WTC11 (cell line): Measurements from ENCODE around the gene ADGRA1. TPM values are rescaled to one million over a fixed set of nuclear protein-coding genes. Genes with fewer than 3 reads are reported as not detected.

Experiments
- ATAC-seq: fragments of 200-7000 bp; cut with Tn5 transposase; 2 replicates; pipeline ENCODE4 v1.10.0; 2021; ENCODE audit warnings: mild to moderate bottlenecking, moderate library complexity
- CTCF ChIA-PET: fragments of 300-600 bp; sonication (Branson Sonifier 250); formaldehyde crosslinking; loops from one replicate; lab custom pipeline; 2021; ENCODE audit warnings: antibody characterized with exemption; lab: Charles Lee
- POLR2A ChIA-PET: fragments of 350-600 bp; sonication (Branson Sonifier 250); formaldehyde crosslinking; loops from one replicate; lab custom pipeline; 2021; ENCODE audit warnings: antibody characterized with exemption; lab: Charles Lee
- DNase-seq: peaks from one replicate; pipeline ENCODE4 v3.0.0; 2021; ENCODE audit warnings: low spot score
- H3K27ac Mint-ChIP-seq: 2 replicates; pipeline ENCODE4 v1.8.0; 2021; ENCODE audit warnings: mixed read lengths
- H3K27me3 Mint-ChIP-seq: 2 replicates; pipeline ENCODE4 v1.8.0; 2021; ENCODE audit warnings: low read depth, mild to moderate bottlenecking, moderate library complexity, mixed read lengths
- H3K36me3 Mint-ChIP-seq: 2 replicates; pipeline ENCODE4 v1.8.0; 2021; ENCODE audit warnings: mixed read lengths
- H3K4me1 Mint-ChIP-seq: 2 replicates; pipeline ENCODE4 v1.8.0; 2022; ENCODE audit warnings: mixed read lengths
- H3K4me3 Mint-ChIP-seq: 2 replicates; pipeline ENCODE4 v1.8.0; 2021; ENCODE audit warnings: mild to moderate bottlenecking, moderate library complexity, mixed read lengths
- H3K9me3 Mint-ChIP-seq: 2 replicates; pipeline ENCODE4 v1.8.0; 2021; ENCODE audit warnings: mixed read lengths
- AFF4 ChIP-seq: sonication (generic); formaldehyde crosslinking; IDR thresholded peaks from 2 replicates; pipeline ENCODE4 v1.8.1; 2023; ENCODE audit warnings: mild to moderate bottlenecking, missing genetic modification reagents, borderline replicate concordance
- CREB1 ChIP-seq: sonication (generic); formaldehyde crosslinking; IDR thresholded peaks from 2 replicates; pipeline ENCODE4 v1.8.0; 2023; ENCODE audit warnings: mild to moderate bottlenecking, missing genetic modification reagents
- CTCF ChIP-seq: fragments of 200-600 bp; IDR thresholded peaks from 2 replicates; pipeline ENCODE4 v1.8.0; 2022; ENCODE audit warnings: antibody characterized with exemption
- MYBL2 ChIP-seq: sonication (generic); formaldehyde crosslinking; IDR thresholded peaks from 2 replicates; pipeline ENCODE4 v1.8.1; 2023; ENCODE audit warnings: mild to moderate bottlenecking, moderate library complexity, missing genetic modification reagents
- NR2C2 ChIP-seq: sonication (generic); formaldehyde crosslinking; IDR thresholded peaks from 2 replicates; pipeline ENCODE4 v1.8.0; 2022; ENCODE audit warnings: mild to moderate bottlenecking, missing genetic modification reagents
- TCF7 ChIP-seq: sonication (generic); formaldehyde crosslinking; IDR thresholded peaks from 2 replicates; pipeline ENCODE4 v1.8.0; 2022; ENCODE audit warnings: mild to moderate bottlenecking, low read depth, missing genetic modification reagents, moderate library complexity
- ZMAT4 ChIP-seq: fragments of 250-450 bp; sonication (Bioruptor Pico); IDR thresholded peaks from 2 replicates; pipeline ENCODE4 v1.9.0; 2021; ENCODE audit warnings: mild to moderate bottlenecking
- ZNF317 ChIP-seq: sonication (generic); formaldehyde crosslinking; IDR thresholded peaks from 2 replicates; pipeline ENCODE4 v1.8.1; 2023; ENCODE audit warnings: low read depth, mild to moderate bottlenecking, moderate library complexity, missing genetic modification reagents, borderline replicate concordance
- ZNF416 ChIP-seq: fragments of 250-450 bp; sonication (Bioruptor Pico); IDR thresholded peaks from 2 replicates; pipeline ENCODE4 v1.9.0; 2021; ENCODE audit warnings: mild to moderate bottlenecking, inconsistent platforms
- total RNA-seq: library from RNA; stranded (reverse); gene quantifications from 3 replicates; pipeline ENCODE4 v1.2.3, GENCODE V29; 2021
- TF ChIP-seq, protein P1 (sequence below): sonication (generic); formaldehyde crosslinking; IDR thresholded peaks from 2 replicates; pipeline ENCODE4 v1.8.0; 2022; ENCODE audit warnings: missing genetic modification reagents
- TF ChIP-seq, protein P2 (sequence below): sonication (generic); formaldehyde crosslinking; IDR thresholded peaks from 2 replicates; pipeline ENCODE4 v1.8.0; 2022; ENCODE audit warnings: mild to moderate bottlenecking, missing genetic modification reagents
- TF ChIP-seq, protein P3 (sequence below): sonication (generic); formaldehyde crosslinking; IDR thresholded peaks from 2 replicates; pipeline ENCODE4 v1.8.1; 2023; ENCODE audit warnings: mild to moderate bottlenecking, missing genetic modification reagents
- TF ChIP-seq, protein P4 (sequence below): sonication (generic); formaldehyde crosslinking; IDR thresholded peaks from 2 replicates; pipeline ENCODE4 v1.8.0; 2023; ENCODE audit warnings: mild to moderate bottlenecking, missing genetic modification reagents

The ADGRA1 gene
- total RNA-seq, 1 experiment from 2014 or later: 0.20 TPM

DNA sequence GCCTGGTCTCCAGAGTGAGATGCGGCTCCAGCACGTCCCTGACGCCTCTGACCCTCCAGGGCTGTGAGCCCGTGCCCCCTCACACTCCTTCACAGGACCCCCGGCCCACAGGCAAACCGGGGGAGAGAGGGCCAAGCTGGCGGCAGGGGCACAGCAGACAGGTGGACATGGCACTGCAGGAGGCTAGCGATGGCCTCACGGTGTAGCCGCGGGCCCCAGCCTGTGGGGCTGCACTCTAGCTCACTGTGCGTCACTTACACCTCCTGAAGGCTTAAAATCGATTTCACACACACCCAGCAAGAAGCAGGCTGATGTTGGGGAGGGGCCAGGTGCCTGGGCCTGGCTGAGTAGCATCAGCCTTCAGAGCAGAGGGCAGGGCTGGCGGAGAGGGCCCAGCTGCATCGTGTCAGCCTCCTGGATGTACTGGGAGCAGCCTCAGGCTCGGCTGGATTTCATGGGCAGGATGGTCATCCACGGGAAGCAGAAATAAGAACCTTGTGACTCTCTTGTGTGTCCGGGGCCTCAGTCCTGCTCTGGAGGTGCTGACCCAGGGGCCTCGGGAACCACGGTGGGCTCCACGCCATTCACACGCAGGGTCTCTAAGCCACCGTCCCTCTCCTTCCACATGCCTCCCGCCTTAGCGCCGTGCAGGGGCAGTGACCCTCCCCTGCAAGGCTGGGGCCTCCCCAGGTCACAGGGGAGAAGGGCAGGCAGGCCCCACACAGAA lies 52.9 kb downstream of the ADGRA1 start:
- CTCF ChIA-PET: interaction anchor here (0.7 to 1.8 kb wide), 6 partner anchors 13 to 106 kb away, joined by 3 to 5 read pairs (median 4); no protein-coding TSS in a partner anchor
- Mint-ChIP-seq H3K27ac (no peak overlapping the region), H3K4me3 (no peak overlapping the region), H3K4me1 (peaks cover 21% of the 10 kb centered on the region), H3K36me3 (no peaks in the 10 kb centered on the region), H3K9me3 (no peaks in the 10 kb centered on the region), H3K27me3 (no peaks in the 10 kb centered on the region)
- POLR2A ChIA-PET: no interaction called here
- no peak for DNase-seq
- TF ChIP-seq, protein P1, sequence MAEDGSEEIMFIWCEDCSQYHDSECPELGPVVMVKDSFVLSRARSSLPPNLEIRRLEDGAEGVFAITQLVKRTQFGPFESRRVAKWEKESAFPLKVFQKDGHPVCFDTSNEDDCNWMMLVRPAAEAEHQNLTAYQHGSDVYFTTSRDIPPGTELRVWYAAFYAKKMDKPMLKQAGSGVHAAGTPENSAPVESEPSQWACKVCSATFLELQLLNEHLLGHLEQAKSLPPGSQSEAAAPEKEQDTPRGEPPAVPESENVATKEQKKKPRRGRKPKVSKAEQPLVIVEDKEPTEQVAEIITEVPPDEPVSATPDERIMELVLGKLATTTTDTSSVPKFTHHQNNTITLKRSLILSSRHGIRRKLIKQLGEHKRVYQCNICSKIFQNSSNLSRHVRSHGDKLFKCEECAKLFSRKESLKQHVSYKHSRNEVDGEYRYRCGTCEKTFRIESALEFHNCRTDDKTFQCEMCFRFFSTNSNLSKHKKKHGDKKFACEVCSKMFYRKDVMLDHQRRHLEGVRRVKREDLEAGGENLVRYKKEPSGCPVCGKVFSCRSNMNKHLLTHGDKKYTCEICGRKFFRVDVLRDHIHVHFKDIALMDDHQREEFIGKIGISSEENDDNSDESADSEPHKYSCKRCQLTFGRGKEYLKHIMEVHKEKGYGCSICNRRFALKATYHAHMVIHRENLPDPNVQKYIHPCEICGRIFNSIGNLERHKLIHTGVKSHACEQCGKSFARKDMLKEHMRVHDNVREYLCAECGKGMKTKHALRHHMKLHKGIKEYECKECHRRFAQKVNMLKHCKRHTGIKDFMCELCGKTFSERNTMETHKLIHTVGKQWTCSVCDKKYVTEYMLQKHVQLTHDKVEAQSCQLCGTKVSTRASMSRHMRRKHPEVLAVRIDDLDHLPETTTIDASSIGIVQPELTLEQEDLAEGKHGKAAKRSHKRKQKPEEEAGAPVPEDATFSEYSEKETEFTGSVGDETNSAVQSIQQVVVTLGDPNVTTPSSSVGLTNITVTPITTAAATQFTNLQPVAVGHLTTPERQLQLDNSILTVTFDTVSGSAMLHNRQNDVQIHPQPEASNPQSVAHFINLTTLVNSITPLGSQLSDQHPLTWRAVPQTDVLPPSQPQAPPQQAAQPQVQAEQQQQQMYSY (CRISPR knock-in tag): no peak
- peak; percentile 50; the same call in 1 of the 2 replicates for TF ChIP-seq ZNF317 (CRISPR knock-in tag)
- peak; percentile 6; the same call in 1 of the 2 replicates for ATAC-seq

- no peak overlapping the region for H3K4me3 Mint-ChIP-seq
- H3K9me3 Mint-ChIP-seq: no peaks in the 10 kb centered on the region
- no peaks in the 10 kb centered on the region for H3K27me3 Mint-ChIP-seq
- H3K4me1 Mint-ChIP-seq: peaks cover 25% of the 10 kb centered on the region
- ChIA-PET CTCF (interaction anchor here (0.7 to 2.2 kb wide), 4 partner anchors 14 to 106 kb away, joined by 3 to 8 read pairs (median 4); no protein-coding TSS in a partner anchor), POLR2A (no interaction called here)
- H3K27ac Mint-ChIP-seq: no peak overlapping the region
- ATAC-seq (no peak), DNase-seq (no peak)
- no peaks in the 10 kb centered on the region for H3K36me3 Mint-ChIP-seq
- TF ChIP-seq CREB1 (CRISPR knock-in tag) (no peak), ZMAT4 (CRISPR knock-in tag) (no peak), CTCF (no peak), TCF7 (no peak), MYBL2 (no peak), ZNF416 (CRISPR knock-in tag) (no peak), NR2C2 (no peak), AFF4 (CRISPR knock-in tag) (no peak)
- TF ChIP-seq, protein P2, sequence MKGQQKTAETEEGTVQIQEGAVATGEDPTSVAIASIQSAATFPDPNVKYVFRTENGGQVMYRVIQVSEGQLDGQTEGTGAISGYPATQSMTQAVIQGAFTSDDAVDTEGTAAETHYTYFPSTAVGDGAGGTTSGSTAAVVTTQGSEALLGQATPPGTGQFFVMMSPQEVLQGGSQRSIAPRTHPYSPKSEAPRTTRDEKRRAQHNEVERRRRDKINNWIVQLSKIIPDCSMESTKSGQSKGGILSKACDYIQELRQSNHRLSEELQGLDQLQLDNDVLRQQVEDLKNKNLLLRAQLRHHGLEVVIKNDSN (CRISPR knock-in tag): no peak
- TF ChIP-seq, protein P3, sequence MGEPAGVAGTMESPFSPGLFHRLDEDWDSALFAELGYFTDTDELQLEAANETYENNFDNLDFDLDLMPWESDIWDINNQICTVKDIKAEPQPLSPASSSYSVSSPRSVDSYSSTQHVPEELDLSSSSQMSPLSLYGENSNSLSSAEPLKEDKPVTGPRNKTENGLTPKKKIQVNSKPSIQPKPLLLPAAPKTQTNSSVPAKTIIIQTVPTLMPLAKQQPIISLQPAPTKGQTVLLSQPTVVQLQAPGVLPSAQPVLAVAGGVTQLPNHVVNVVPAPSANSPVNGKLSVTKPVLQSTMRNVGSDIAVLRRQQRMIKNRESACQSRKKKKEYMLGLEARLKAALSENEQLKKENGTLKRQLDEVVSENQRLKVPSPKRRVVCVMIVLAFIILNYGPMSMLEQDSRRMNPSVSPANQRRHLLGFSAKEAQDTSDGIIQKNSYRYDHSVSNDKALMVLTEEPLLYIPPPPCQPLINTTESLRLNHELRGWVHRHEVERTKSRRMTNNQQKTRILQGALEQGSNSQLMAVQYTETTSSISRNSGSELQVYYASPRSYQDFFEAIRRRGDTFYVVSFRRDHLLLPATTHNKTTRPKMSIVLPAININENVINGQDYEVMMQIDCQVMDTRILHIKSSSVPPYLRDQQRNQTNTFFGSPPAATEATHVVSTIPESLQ (CRISPR knock-in tag): no peak
- TF ChIP-seq, protein P4, sequence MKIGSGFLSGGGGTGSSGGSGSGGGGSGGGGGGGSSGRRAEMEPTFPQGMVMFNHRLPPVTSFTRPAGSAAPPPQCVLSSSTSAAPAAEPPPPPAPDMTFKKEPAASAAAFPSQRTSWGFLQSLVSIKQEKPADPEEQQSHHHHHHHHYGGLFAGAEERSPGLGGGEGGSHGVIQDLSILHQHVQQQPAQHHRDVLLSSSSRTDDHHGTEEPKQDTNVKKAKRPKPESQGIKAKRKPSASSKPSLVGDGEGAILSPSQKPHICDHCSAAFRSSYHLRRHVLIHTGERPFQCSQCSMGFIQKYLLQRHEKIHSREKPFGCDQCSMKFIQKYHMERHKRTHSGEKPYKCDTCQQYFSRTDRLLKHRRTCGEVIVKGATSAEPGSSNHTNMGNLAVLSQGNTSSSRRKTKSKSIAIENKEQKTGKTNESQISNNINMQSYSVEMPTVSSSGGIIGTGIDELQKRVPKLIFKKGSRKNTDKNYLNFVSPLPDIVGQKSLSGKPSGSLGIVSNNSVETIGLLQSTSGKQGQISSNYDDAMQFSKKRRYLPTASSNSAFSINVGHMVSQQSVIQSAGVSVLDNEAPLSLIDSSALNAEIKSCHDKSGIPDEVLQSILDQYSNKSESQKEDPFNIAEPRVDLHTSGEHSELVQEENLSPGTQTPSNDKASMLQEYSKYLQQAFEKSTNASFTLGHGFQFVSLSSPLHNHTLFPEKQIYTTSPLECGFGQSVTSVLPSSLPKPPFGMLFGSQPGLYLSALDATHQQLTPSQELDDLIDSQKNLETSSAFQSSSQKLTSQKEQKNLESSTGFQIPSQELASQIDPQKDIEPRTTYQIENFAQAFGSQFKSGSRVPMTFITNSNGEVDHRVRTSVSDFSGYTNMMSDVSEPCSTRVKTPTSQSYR (CRISPR knock-in tag): no peak
These were observed 53.6 kb downstream of the ADGRA1 start for GRCh38 chr10:133141144-133141957.
